Upper lobe of left lung (tissue), 4 donors: ENCODE results near the gene SLC1A7.

Experiments
- EP300 ChIP-seq, 4 donors: sonication (generic); formaldehyde crosslinking; IDR thresholded peaks; one replicate each; pipeline ENCODE4 v1.5.1; 2017; ENCODE audit warnings: antibody characterized with exemption in 4 of 4, control low read depth in 2 of 4
- POLR2A ChIP-seq, 4 donors: fragments of 450-650 bp; IDR thresholded peaks; one replicate each; pipeline ENCODE4 v1.5.1; 2016 to 2017; ENCODE audit warnings: antibody characterized with exemption in 4 of 4, mild to moderate bottlenecking in 2 of 4
- TF ChIP-seq, protein P1 (sequence below), 6 experiments: fragments of 450-650 bp in 4 of 6; fragments of 200-600 bp in 2 of 6; sonication (generic) in 2 of 6; IDR thresholded peaks; one replicate each; pipeline ENCODE4 v1.5.1; 2016 to 2019; ENCODE audit warnings: antibody characterized with exemption in 6 of 6

DNA sequence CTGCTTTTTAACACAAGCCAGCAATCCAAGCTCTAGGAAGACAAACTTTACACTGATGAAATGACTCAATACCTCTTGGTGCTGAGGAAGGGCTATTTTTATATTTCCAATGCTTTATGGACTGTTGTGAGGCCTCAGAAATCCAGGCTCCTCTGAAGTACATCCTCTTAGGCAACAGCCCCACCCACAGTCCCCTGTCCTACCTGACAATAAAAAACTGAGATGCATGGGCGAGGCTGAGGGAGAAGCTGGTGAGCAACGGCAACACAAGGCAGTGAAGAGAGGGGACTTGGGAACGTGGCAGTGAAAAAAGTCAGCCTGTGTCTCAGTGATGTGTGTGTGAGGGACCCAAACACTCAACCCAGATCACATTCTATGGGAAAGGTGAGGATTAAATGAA is 44.1 kb upstream of the SLC1A7 start:
- TF ChIP-seq, protein P1, sequence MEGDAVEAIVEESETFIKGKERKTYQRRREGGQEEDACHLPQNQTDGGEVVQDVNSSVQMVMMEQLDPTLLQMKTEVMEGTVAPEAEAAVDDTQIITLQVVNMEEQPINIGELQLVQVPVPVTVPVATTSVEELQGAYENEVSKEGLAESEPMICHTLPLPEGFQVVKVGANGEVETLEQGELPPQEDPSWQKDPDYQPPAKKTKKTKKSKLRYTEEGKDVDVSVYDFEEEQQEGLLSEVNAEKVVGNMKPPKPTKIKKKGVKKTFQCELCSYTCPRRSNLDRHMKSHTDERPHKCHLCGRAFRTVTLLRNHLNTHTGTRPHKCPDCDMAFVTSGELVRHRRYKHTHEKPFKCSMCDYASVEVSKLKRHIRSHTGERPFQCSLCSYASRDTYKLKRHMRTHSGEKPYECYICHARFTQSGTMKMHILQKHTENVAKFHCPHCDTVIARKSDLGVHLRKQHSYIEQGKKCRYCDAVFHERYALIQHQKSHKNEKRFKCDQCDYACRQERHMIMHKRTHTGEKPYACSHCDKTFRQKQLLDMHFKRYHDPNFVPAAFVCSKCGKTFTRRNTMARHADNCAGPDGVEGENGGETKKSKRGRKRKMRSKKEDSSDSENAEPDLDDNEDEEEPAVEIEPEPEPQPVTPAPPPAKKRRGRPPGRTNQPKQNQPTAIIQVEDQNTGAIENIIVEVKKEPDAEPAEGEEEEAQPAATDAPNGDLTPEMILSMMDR (IDR thresholded peaks at IDR 0.05): no peak
- no peak for TF ChIP-seq POLR2A (IDR thresholded peaks at IDR 0.05)
- no peak for TF ChIP-seq EP300 (IDR thresholded peaks at IDR 0.05)
